GM23338 (cell line): Measurements from ENCODE around the gene TGDS. TPM values are rescaled to one million over a fixed set of nuclear protein-coding genes. Genes with fewer than 3 reads are reported as not detected.

Source experiments
- ATAC-seq: fragments of 200-7000 bp; cut with Tn5 transposase; 3 replicates; pipeline ENCODE4 v1.9.1; 2020
- DNase-seq: peaks from one replicate; pipeline ENCODE4 v3.0.0-alpha.2; 2015; ENCODE audit warnings: low spot score
- H2AFZ ChIP-seq: fragments of 200-600 bp; sonication (generic); 2 replicates; pipeline ENCODE4 v1.8.0; 2016; ENCODE audit warnings: antibody characterized with exemption, mild to moderate bottlenecking, moderate library complexity
- H3F3A ChIP-seq: fragments of 200-600 bp; sonication (generic); replicated peaks from 2 replicates; pipeline ENCODE4 v1.8.0; 2017; ENCODE audit warnings: antibody characterized with exemption, mixed run types, low read depth
- H3K27ac ChIP-seq: fragments of 200-600 bp; sonication (generic); 2 replicates; pipeline ENCODE4 v1.6.1; 2016; ENCODE audit warnings: low read depth
- H3K27me3 ChIP-seq: fragments of 200-600 bp; sonication (generic); 2 replicates; pipeline ENCODE4 v1.8.0; 2016; ENCODE audit warnings: mild to moderate bottlenecking, mixed run types, moderate library complexity; ENCODE audit not compliant: insufficient read depth
- H3K36me3 ChIP-seq: fragments of 200-600 bp; sonication (generic); 2 replicates; pipeline ENCODE4 v1.8.0; 2016; ENCODE audit warnings: mild to moderate bottlenecking; ENCODE audit not compliant: insufficient read depth
- H3K4me1 ChIP-seq: fragments of 200-600 bp; sonication (generic); 2 replicates; pipeline ENCODE4 v1.8.0; 2016; ENCODE audit warnings: mild to moderate bottlenecking, moderate library complexity; ENCODE audit not compliant: insufficient read depth
- H3K4me2 ChIP-seq: fragments of 200-600 bp; sonication (generic); 2 replicates; pipeline ENCODE4 v1.7.1; 2017; ENCODE audit warnings: mixed run types
- H3K4me3 ChIP-seq: fragments of 200-600 bp; sonication (generic); 2 replicates; pipeline ENCODE4 v1.6.1; 2016; ENCODE audit warnings: mixed run types
- H3K79me2 ChIP-seq: fragments of 200-600 bp; sonication (generic); replicated peaks from 2 replicates; pipeline ENCODE4 v1.8.0; 2017; ENCODE audit warnings: mild to moderate bottlenecking; ENCODE audit not compliant: insufficient read depth
- H3K9me2 ChIP-seq: fragments of 200-600 bp; sonication (generic); 2 replicates; pipeline ENCODE4 v1.8.0; 2017; ENCODE audit not compliant: insufficient read depth
- H4K20me1 ChIP-seq: fragments of 200-600 bp; sonication (generic); replicated peaks from 2 replicates; pipeline ENCODE4 v1.8.0; 2017; ENCODE audit warnings: mild to moderate bottlenecking; ENCODE audit not compliant: insufficient read depth
- H3K27ac Mint-ChIP-seq: 2 replicates; pipeline ENCODE4 v1.8.0; 2020; ENCODE audit warnings: inconsistent platforms, mild to moderate bottlenecking, moderate library complexity, mixed read lengths
- H3K27me3 Mint-ChIP-seq: 3 replicates; pipeline ENCODE4 v1.8.0; 2022; ENCODE audit warnings: low read depth, mild to moderate bottlenecking, moderate library complexity, mixed read lengths, inconsistent platforms; ENCODE audit not compliant: insufficient read depth, poor library complexity
- H3K36me3 Mint-ChIP-seq: 3 replicates; pipeline ENCODE4 v1.8.0; 2021; ENCODE audit warnings: low read depth, mild to moderate bottlenecking, inconsistent platforms, moderate library complexity, mixed read lengths
- H3K4me1 Mint-ChIP-seq: 3 replicates; pipeline ENCODE4 v1.8.0; 2020; ENCODE audit warnings: mild to moderate bottlenecking, inconsistent platforms, mixed read lengths
- H3K4me3 Mint-ChIP-seq: 3 replicates; pipeline ENCODE4 v1.8.0; 2021; ENCODE audit warnings: moderate library complexity, mild to moderate bottlenecking, inconsistent platforms, mixed read lengths
- H3K9me3 Mint-ChIP-seq: 3 replicates; pipeline ENCODE4 v1.8.0; 2020; ENCODE audit warnings: moderate library complexity, mild to moderate bottlenecking, inconsistent platforms, mixed read lengths
- CREB1 ChIP-seq: fragments of 250-450 bp; sonication (Bioruptor Pico); IDR thresholded peaks from 2 replicates; pipeline ENCODE4 v1.5.0; 2020; ENCODE audit warnings: low read depth, mild to moderate bottlenecking, moderate library complexity
- EZH2 ChIP-seq: fragments of 200-600 bp; sonication (generic); IDR thresholded peaks from one replicate; pipeline ENCODE4 v1.8.0; 2017; ENCODE audit warnings: antibody characterized with exemption, mild to moderate bottlenecking, low read depth; ENCODE audit not compliant: unreplicated experiment
- EZH2phosphoT487 ChIP-seq: fragments of 200-600 bp; sonication (generic); IDR thresholded peaks from one replicate; pipeline ENCODE4 v1.8.1; 2018; ENCODE audit warnings: antibody characterized with exemption; ENCODE audit not compliant: unreplicated experiment
- NANOG ChIP-seq: IDR thresholded peaks from 2 replicates; pipeline ENCODE4 v1.6.1; 2016; ENCODE audit warnings: antibody characterized with exemption, borderline replicate concordance
- POLR2AphosphoS5 ChIP-seq: IDR thresholded peaks from 2 replicates; pipeline ENCODE4 v1.6.1; 2016; ENCODE audit warnings: antibody characterized with exemption, low read depth
- ZNF114 ChIP-seq: fragments of 250-450 bp; sonication (Bioruptor Pico); IDR thresholded peaks from 2 replicates; pipeline ENCODE4 v1.5.0; 2020; ENCODE audit warnings: mild to moderate bottlenecking, moderate library complexity
- polyA plus RNA-seq: library from polyadenylated mRNA; unstranded; fragments of >200 nt; fragmentation: Nextera tagmentation; extraction: Ambion mirVana; gene quantifications from 2 replicates; pipeline ENCODE4 v1.2.1, GENCODE V29; 2016
- total RNA-seq: library from RNA; depleted of rRNA; stranded (reverse); fragments of >200 nt; shearing (Covaris generic); gene quantifications from 2 replicates; pipeline ENCODE4 v1.2.3, GENCODE V29; 2014
- TF ChIP-seq, protein P1 (sequence below): IDR thresholded peaks from 2 replicates; pipeline ENCODE4 v1.6.1; 2016; ENCODE audit warnings: antibody characterized with exemption
- TF ChIP-seq, protein P2 (sequence below), 2 experiments: fragments of 200-600 bp in 1 of 2; sonication (generic) in 1 of 2; conservative IDR thresholded peaks; 2 replicates each; pipeline versions ENCODE4 v1.5.1 to v1.6.1; 2016 to 2017; ENCODE audit warnings: antibody characterized with exemption in 2 of 2, low read depth in 2 of 2, mild to moderate bottlenecking in 2 of 2, moderate library complexity in 1 of 2
- TF ChIP-seq, protein P3 (sequence below): fragments of 250-450 bp; sonication (Bioruptor Pico); IDR thresholded peaks from 2 replicates; pipeline ENCODE4 v1.5.0; 2020; ENCODE audit warnings: mild to moderate bottlenecking, moderate library complexity

Gene TGDS
- total and polyA plus RNA-seq, 2 experiments from 2014 or later = 18.4 to 19.6 TPM

DNA sequence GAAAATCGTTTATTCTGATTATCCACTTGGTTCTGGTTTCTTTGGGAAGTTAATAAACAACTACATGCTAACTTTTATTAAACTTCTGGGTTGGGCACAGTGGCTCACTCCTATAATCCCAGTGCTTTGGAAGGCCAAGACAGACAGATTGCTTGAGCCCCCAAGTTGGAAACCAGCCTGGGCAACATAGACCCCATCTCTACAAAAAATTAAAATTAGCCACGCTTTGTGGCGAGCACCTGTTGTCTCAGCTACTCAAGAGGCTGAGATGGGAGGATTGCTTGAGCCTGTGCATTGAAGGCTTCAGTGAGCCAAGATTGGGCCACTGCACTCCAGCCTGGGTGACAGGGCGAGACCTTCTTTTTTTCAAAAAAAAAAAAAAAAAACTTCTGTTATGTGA, 27.4 kb upstream of the TGDS start:
- Histone ChIP-seq H4K20me1 (no peaks in the 10 kb centered on the region), H3K36me3 (peaks cover 18% of the 10 kb centered on the region), H3K4me1 (no peaks in the 10 kb centered on the region), H3F3A (no peaks in the 10 kb centered on the region), H3K4me3 (no peak overlapping the region), H3K9me2 (no peaks in the 10 kb centered on the region), H3K4me2 (no peak overlapping the region), H3K79me2 (no peaks in the 10 kb centered on the region), H3K27me3 (no peaks in the 10 kb centered on the region), H2AFZ (no peak overlapping the region), H3K27ac (no peak overlapping the region)
- Mint-ChIP-seq H3K27ac (no peak overlapping the region), H3K36me3 (peaks cover 30% of the 10 kb centered on the region), H3K27me3 (no peaks in the 10 kb centered on the region), H3K4me3 (no peak overlapping the region), H3K9me3 (no peaks in the 10 kb centered on the region), H3K4me1 (no peaks in the 10 kb centered on the region)
- DNase-seq (no peak), ATAC-seq (no peak)
- TF ChIP-seq, protein P1, sequence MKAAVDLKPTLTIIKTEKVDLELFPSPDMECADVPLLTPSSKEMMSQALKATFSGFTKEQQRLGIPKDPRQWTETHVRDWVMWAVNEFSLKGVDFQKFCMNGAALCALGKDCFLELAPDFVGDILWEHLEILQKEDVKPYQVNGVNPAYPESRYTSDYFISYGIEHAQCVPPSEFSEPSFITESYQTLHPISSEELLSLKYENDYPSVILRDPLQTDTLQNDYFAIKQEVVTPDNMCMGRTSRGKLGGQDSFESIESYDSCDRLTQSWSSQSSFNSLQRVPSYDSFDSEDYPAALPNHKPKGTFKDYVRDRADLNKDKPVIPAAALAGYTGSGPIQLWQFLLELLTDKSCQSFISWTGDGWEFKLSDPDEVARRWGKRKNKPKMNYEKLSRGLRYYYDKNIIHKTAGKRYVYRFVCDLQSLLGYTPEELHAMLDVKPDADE = no peak
- TF ChIP-seq ZNF114 (CRISPR knock-in tag) (no peak), POLR2AphosphoS5 (no peak), NANOG (no peak), EZH2phosphoT487 (no peak), EZH2 (no peak), CREB1 (CRISPR knock-in tag) (no peak)
- TF ChIP-seq, protein P2, sequence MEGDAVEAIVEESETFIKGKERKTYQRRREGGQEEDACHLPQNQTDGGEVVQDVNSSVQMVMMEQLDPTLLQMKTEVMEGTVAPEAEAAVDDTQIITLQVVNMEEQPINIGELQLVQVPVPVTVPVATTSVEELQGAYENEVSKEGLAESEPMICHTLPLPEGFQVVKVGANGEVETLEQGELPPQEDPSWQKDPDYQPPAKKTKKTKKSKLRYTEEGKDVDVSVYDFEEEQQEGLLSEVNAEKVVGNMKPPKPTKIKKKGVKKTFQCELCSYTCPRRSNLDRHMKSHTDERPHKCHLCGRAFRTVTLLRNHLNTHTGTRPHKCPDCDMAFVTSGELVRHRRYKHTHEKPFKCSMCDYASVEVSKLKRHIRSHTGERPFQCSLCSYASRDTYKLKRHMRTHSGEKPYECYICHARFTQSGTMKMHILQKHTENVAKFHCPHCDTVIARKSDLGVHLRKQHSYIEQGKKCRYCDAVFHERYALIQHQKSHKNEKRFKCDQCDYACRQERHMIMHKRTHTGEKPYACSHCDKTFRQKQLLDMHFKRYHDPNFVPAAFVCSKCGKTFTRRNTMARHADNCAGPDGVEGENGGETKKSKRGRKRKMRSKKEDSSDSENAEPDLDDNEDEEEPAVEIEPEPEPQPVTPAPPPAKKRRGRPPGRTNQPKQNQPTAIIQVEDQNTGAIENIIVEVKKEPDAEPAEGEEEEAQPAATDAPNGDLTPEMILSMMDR (conservative IDR thresholded peaks at IDR 0.05; ENCODE audit: low read depth in 2 of 2) = no peak
- TF ChIP-seq, protein P3, sequence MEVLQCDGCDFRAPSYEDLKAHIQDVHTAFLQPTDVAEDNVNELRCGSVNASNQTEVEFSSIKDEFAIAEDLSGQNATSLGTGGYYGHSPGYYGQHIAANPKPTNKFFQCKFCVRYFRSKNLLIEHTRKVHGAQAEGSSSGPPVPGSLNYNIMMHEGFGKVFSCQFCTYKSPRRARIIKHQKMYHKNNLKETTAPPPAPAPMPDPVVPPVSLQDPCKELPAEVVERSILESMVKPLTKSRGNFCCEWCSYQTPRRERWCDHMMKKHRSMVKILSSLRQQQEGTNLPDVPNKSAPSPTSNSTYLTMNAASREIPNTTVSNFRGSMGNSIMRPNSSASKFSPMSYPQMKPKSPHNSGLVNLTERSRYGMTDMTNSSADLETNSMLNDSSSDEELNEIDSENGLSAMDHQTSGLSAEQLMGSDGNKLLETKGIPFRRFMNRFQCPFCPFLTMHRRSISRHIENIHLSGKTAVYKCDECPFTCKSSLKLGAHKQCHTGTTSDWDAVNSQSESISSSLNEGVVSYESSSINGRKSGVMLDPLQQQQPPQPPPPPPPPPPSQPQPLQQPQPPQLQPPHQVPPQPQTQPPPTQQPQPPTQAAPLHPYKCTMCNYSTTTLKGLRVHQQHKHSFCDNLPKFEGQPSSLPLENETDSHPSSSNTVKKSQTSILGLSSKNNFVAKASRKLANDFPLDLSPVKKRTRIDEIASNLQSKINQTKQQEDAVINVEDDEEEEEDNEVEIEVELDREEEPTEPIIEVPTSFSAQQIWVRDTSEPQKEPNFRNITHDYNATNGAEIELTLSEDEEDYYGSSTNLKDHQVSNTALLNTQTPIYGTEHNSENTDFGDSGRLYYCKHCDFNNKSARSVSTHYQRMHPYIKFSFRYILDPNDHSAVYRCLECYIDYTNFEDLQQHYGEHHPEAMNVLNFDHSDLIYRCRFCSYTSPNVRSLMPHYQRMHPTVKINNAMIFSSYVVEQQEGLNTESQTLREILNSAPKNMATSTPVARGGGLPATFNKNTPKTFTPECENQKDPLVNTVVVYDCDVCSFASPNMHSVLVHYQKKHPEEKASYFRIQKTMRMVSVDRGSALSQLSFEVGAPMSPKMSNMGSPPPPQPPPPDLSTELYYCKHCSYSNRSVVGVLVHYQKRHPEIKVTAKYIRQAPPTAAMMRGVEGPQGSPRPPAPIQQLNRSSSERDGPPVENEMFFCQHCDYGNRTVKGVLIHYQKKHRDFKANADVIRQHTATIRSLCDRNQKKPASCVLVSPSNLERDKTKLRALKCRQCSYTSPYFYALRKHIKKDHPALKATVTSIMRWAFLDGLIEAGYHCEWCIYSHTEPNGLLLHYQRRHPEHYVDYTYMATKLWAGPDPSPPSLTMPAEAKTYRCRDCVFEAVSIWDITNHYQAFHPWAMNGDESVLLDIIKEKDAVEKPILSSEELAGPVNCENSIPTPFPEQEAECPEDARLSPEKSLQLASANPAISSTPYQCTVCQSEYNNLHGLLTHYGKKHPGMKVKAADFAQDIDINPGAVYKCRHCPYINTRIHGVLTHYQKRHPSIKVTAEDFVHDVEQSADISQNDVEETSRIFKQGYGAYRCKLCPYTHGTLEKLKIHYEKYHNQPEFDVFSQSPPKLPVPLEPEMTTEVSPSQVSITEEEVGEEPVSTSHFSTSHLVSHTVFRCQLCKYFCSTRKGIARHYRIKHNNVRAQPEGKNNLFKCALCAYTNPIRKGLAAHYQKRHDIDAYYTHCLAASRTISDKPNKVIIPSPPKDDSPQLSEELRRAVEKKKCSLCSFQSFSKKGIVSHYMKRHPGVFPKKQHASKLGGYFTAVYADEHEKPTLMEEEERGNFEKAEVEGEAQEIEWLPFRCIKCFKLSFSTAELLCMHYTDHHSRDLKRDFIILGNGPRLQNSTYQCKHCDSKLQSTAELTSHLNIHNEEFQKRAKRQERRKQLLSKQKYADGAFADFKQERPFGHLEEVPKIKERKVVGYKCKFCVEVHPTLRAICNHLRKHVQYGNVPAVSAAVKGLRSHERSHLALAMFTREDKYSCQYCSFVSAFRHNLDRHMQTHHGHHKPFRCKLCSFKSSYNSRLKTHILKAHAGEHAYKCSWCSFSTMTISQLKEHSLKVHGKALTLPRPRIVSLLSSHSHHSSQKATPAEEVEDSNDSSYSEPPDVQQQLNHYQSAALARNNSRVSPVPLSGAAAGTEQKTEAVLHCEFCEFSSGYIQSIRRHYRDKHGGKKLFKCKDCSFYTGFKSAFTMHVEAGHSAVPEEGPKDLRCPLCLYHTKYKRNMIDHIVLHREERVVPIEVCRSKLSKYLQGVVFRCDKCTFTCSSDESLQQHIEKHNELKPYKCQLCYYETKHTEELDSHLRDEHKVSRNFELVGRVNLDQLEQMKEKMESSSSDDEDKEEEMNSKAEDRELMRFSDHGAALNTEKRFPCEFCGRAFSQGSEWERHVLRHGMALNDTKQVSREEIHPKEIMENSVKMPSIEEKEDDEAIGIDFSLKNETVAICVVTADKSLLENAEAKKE = no peak
